ENCODE measurements around the gene TTYH1.
"Not testable (repeated sequence)": the region's sequence is repeated elsewhere in the genome, so short reads cannot be mapped to it uniquely, and the experiment has no call there.

The TTYH1 gene

GRCh38 chr19:54461613-54462012, 46.3 kb downstream of the TTYH1 start:
- DNase-seq (ENCODE audit: low read depth), result no peak

DNA sequence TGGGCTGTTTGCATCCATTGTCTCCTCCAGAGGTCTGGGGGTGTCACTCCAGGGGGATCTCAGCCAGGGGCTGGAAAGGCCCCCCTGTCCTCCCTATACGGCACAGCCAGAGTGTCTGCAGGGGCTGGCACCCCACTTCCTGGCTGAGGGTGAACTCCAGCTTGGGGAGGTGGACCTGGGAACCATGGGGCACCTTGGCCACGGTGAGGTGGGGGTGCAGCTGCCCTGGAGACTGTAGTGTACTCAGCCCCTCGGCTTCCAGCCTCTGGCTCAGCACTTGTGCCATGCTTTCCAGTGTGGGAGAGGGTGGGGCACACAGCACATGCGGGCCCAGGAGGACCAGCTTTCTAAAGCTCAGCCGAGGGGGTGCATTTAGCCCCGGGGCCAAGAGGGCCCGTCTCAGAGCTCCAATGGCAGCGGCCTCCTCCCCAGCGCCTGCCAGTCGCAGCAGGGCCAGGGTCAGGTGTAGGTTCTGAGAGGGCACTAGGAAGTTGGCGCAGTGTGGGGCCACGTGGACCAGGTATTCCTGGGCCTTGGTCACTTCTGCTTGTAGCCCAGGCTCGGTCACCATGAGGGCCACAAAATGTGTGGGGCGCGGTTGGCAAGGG, 46.9 kb downstream of the TTYH1 start:
- DNase-seq (ENCODE audit: low read depth), result no peak

DNA sequence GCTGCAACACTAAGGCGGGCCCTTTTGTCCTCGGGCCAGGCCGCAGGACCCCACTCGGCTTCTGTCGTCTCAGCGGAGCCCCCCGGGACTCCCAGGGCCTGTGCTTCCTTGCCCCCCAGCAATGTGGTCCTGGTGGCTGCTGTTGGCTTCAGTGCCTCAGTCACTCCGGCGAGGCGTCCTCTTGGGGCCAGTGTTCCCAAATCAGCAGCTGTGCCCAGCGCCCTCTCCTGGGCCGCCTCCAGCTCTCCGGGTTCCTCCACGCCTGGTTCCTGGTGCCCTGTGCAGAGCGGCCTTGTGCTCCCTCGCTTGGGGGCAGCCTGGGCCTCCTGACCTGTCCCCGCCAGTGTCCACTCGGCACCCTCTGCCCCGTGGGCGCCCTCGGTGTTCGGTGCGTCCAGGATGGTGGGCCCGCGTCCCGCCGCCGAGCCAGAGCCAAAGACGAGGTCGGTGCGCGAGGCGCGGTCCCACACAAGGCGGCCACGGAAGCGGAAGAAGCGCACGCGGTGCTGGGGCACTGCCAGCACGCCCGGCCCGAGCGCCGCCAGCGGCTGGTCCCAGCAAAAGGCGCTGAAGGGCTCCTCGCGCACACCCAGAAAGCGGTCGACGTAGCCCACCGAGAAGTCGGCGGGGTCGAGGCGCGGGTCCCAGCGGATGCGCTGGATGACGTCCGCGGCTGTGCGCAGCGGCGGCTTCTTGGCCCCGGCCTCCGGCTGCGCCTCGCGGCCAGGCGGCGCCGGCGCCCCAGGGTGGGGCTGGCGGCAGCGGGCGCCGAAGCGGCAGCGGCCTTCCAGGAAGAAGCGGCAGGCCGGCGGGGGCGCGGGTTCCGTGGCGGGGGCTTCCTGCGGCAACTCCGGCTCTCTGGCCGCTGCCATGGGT, 47.6 kb downstream of the TTYH1 start:
- peak; percentile 47 for DNase-seq (ENCODE audit: low read depth)

GRCh38 chr19:54463531-54464043, 48.3 kb downstream of the TTYH1 start, which contains the start of gene LENG9:
LENG9 (minus strand) TSS chr19:54463778; CDS start chr19:54463526, 252 bp downstream.
- DNase-seq (ENCODE audit: low read depth), result peak; percentile 76

GRCh38 chr19:54464044-54464629, 48.9 kb downstream of the TTYH1 start:
- DNase-seq (ENCODE audit: low read depth), result peak; percentile 51

DNA sequence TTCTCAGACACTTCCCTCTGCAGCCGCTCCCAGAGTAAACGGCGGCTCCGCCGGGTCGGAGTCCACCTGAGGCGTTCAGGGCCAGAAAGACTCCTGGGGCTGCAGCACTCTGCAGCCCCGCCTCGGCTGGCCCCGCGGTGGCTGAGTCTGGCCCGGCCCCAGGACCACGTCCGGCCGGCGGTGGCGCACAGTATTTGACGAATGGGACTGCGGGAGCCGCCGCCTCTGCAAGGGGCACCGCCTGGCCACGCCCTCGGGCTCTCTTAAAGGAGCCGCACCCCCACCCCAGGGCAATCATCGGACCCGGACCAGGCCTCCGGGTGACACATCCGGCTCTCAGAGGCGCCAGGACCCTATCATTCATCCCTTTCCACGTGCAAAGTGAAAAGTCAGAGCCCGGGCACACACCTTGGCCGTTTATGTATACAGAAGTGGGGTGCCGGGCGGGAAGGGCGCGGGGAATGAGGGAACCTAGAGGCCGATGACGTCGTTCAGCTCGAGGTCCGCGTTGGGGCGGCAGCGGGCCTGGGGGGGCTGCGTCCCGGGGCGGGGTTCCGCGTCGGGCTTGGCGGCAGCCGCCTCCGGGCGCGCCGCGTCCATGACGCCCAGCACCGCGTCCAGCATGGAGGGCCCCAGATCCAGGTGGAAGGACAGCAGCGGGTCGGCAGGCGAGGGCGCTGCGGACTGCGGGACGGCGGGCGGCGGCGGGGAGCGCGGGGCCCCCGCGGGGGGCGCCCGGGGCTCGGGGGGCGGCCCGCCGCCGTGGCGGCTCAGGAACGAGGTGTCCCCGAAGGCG, 49.6 kb downstream of the TTYH1 start:
- peak; percentile 59 for DNase-seq (ENCODE audit: low read depth)

DNA sequence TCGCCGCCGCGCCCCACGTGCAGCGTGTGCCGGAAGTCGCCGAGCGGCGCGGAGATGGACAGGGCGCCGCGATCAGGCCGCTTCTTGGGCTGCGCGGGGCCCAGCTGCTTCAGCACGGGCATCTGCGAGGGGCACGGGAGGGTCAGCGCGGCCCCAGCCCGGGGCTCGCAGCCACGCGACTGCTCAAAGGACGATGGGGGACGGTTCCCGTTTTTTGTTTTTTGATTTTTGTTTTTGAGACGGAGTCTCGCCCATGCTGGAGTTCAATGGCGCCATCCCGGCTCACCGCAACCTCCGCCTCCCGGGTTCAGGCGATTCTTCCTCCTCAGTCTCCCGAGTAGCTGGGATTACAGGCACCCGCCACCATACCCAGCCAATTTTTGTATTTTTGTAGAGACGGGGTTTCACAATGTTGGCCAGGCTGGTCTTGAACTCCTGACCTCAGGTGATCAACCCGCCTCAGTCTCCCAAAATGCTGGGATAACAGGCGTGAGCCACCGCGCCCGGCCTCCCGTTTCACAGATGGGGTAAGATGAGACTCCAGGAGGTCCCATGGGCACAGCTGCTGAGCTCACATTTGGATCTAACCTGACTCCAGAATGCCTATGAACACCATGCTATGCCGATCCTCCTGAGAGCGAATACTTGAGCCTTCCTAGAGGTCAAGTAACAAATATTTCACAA, 50.3 kb downstream of the TTYH1 start:
- DNase-seq (ENCODE audit: low read depth), result no peak

- not testable (repeated sequence) for DNase-seq (ENCODE audit: low read depth)
Measured at GRCh38 chr19:54466110-54466480, 50.8 kb downstream of the TTYH1 start.

- DNase-seq (ENCODE audit: low read depth), result no peak
Measured at GRCh38 chr19:54469496-54469934, 54.3 kb downstream of the TTYH1 start.

- DNase-seq (ENCODE audit: low read depth), result no peak
Measured at GRCh38 chr19:54470276-54470887, 55.1 kb downstream of the TTYH1 start.

GRCh38 chr19:54470991-54471782, 55.9 kb downstream of the TTYH1 start:
- no peak for DNase-seq (ENCODE audit: low read depth)

DNA sequence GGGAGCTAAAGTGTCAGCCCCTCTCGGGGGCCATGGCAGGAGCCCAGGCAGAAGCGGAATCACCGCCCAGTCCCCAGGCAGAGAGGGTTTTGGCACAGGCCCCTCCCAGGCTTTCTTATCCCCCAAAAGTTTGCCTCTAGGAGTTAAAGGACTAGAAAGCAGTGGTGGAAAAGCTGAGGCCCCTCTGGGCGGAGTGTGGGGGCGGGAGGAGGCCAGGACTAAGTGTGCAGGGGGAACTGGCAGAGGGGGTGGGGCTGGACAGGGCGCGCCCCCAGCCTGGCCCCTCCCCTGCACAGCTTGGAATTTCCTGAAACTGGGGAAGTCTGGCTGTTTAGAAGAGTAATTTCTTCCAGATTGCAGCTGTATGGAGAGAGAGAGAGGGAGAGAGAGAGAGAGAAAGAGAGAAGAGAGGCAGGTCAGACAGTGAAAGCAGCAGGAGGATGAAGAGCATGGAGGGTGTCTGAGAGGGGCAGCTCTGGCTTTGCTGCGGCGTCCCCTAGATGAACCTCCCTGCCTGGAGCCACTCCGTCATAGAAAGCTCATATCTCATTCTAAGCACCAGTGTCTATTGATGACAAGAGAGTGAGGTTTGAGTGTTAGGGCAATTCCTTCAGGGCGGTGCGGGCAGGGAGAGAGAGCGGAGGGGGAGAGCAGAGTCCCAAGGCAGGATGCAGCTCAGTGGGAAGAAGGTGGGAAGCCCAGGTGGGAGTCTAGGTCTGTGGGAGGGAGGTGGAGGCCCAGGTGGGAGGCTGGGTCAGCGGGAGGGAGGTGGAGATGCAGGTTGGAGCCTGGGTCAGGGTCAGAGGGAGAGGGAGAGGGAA, 58.0 kb downstream of the TTYH1 start, which contains the start of gene CDC42EP5:
Gene CDC42EP5, minus strand, starts transcription at position 226 of the 821 bp plus-strand sequence. CDS start 7,749 bp downstream, outside the sequence.
- no peak for DNase-seq (ENCODE audit: low read depth)

GRCh38 chr19:54473892-54474372, 58.7 kb downstream of the TTYH1 start:
- DNase-seq (ENCODE audit: low read depth), result no peak

GRCh38 chr19:54475706-54476105, 60.4 kb downstream of the TTYH1 start:
- no peak for DNase-seq (ENCODE audit: low read depth)

- no peak for DNase-seq (ENCODE audit: low read depth)
Measured at GRCh38 chr19:54477650-54478049, 62.4 kb downstream of the TTYH1 start.

- DNase-seq (ENCODE audit: low read depth), result no peak
Measured at GRCh38 chr19:54478677-54479266, 63.5 kb downstream of the TTYH1 start.

DNA sequence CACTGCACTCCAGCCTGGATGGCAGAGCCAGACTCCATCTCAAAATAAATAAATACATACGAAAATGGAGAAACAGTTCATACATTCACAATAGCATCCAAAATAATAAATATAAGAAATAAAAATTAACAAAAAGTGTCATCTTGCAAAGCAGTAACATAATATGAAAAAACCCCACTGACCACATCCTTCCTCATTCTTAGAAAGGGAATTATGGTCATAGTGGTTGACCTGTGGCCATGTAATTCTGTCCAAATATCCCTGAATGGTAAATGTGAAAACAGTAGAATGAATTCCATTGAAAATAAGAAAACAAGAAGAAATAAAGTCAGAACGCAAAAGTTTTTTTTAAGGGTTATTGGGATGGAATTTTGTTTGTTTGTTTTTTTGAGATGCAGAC, 64.8 kb downstream of the TTYH1 start:
- DNase-seq (ENCODE audit: low read depth), result no peak

- DNase-seq (ENCODE audit: low read depth), result no peak
Measured at GRCh38 chr19:54481326-54481930, 66.2 kb downstream of the TTYH1 start.
